NCI-H748 (cell line): ENCODE data around the gene CDHR5.

Experiments
- DNase-seq: peaks from one replicate; lab custom pipeline; 2025; ENCODE audit not compliant: unreplicated experiment; lab: John Stamatoyannopoulos, UW

Gene CDHR5

DNA sequence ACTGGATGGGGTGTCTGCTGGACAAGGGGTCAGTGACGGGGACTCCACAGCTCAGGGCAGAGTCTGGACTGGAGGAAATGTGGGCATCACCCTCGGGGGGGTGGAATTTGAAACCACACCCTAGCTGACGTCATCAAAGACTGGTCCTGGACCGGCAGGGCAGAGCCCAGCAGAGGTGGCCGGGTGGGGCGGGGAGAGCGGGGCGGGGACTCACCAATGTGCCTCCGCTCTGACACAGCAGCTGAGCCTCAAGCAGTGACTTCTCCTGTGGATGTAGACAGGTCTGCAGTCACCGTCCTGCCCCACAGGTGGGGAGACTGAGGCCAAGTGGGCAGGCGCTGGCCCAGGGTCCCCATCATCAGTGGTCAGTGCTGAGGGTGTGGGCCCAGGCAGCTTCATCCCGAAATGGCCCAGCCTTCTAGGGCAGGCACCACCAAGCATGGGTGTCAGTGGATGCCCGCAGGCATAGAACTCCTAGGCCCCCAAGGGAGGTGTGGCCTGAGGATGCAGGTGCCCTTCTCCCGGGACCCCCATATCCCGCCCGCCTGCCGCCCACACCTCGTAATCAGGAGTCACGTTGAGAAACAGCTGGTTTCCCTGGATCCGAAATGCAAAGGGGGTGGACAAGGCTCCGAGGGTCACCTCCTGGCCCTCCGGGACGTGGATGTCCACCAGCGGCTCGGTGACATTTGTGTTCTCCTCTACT, 603 bp downstream of the CDHR5 start:
- no peak for DNase-seq

DNA sequence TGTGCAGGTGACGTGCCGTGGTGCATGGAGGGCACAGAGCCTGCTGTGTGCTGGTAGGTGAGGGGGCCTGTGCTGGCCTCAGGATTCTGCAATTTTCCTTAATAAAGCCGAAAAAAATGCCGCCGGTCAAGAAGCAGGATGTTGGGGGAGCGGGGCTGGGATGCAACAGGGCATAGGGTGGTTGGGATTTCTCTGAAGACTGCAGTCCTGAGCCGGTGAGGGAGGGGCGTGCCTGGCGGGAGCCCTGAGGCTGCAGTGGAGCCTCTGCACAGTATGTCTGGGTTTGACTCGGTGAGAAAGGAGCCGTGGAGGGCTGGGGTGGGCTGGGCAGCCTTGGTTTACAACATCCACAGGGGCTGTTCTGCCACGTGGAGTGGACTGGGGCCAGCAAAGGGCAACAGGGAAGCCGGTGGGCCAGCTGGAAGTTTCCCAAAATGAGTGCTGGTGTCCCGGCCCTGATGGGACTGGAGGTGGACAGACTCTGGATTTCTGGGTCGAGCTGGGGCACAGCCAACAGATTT, 1.3 kb downstream of the CDHR5 start:
- no peak for DNase-seq

DNA sequence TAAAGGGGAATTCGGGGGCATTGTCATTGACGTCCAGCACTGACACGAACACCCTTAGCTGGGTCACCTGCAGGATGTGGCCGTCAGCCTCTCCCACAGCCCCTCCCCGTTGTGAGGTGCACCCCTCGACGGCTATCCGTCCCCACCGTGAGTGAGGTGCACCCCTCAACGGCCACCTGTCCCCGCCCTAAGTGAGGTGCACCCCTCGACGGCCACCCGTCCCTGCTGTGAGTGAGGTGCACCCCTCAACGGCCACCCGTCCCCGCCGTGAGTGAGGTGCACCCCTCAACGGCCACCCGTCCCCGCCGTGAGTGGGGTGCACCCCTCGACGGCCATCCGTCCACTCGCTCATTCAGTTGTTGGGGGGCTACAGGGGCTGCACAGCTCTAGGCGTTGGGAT, 2.9 kb downstream of the CDHR5 start:
- DNase-seq = no peak

DNA sequence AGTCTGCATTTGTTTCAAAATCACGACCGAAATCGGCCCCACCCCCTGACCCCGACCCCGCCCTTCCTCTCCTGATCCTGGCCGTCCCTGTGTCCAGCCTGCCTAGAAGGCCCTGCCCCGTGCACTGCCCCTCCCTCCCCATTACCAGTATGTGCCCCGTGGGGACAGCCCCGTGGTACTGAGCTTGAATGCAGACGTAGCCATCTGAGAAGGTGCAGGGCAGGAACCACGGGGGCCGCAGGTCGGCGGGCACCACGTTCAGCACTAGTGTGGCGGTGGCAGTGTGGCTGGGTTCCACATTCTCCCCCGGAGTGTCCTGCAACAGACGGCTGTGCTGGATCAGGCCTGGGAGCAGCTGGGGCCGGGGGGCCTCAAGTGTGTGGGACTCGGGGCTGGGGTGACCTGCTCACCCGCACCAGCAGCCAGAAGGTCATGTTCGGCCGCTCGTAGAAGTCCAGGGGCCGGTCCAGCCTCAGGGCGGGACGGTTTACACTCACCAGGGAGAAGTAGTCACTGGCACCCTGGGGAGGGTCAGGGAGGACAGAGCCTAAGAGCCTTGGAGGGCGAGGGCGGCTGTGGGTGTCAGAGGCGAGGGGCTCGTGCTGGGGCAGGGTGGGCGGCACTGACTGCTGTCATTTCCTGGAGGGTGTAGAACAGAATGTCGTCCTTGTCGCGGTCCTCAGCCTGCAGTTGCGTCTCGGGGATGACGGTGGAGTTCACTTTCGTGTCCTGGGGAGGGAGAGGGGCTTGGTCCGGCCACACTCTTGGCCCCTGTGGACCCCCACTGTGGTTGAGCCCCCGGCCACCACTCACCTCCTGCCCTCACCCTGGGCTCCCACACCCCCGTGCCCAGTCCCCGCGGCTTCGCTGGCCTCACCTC, 3.6 kb downstream of the CDHR5 start:
- no peak for DNase-seq

DNA sequence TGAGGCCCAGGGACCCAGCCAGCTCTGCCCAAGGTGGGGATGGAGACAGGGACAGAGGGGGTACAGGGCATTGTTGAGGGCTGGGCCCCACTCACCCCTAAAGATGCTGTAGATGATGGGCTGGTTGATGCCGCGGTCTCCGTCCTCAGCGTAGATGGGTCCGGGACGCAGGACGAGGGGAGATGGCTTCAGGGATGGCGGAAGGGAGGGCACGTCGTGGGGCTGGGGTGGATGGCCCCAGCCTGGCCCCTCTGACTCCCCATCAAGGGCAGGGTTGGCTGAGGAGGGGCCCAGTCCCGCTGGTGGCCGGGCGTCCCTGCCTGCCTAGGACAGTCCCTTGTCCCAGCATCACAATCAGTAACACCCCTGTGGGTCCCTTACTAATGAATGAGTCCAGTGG, 4.6 kb downstream of the CDHR5 start:
- no peak for DNase-seq

DNA sequence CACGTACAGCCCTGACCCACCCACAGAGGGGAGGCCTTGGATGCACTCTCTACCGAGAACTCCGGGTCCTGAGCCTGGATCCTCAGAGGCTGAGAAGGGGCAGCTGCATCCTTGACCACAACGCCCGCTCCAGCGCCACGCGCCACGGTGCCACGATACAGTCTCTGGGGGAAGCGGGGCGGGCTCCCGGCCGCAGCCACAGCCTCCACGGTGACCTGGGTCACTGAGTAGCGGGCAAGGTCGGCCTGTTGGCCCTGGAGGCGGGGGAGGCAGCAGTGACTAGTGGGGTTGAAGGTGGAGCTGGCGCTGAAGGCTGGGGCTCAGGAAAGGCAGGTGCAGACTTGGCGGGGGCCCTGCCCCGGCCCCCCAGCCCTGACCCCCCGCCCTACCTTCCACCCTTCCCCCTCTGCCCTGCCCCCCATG, 5.1 kb downstream of the CDHR5 start:
- no peak for DNase-seq

DNA sequence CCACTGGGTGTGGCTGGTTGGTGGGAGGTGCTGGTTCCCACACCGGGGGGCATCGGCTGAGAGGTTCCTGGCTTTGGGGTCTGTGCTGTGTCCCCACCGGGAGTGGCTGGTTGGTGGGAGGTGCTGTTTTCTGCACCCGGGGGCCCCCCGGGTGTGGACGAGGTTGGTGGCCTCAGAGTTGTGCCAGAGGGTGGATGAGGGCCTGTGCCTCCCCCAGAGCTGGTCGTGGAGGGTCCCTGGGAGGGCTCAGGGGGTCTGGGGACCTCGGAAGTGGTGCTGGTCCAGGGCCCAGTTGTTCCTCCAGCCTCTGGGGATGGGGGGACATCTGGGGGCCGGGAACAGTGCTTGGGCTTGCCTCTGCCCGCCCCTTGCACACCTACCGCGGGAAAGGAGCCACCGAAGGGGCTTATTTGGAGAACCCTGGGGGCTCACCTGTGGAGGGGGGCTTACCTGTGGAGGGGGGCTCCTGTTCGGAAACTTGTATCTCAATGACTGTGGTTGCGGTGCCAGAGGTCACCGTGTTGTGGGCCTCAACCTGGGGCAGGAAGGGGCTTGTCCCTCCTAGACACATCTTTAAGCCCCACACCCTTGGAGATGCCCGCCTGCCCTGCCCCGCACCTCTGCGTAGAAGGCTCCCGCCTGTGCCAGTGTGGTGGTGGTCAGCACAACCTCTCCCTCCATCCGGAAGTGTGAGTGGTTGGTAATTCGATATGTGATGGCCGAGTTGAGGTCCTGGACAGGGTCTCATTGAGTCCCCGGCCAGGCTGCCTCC, 5.7 kb downstream of the CDHR5 start:
- DNase-seq = no peak

DNA sequence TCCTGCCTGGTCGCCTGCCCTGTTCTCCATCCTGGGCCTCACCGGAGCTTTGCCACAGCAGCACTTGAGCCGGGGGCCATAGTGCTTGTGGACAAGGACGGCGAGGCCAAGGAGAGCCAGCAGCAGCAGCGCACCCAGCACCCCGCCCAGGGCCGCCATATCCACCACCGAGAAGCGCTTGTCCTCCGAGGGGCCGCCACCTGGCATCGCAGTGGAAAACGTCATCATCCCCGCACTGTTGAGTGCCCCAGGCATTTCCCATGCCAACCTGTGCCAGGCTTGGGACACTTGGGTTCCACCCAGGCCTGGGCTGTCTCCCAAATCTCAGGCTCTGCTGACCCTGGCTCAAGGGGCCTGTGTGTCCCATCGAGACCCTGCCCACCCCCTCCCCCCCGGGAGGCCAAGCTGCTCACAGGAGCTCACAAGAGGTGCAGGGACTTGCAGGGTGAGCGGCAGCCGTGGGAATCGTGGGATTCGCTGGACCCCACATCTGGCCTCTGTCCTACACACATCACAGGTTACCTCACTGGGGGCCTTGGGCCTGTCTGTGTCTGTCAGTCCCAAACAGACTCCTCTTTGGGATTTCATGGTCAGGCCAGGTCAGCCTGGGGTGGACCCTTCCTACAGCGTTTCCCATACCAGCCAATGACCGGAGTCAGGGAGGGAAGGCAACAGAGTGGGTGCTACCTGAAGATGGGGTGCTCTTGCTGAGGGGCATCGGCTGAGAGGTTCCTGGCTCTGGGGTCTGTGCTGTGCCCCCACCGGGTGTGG, 6.7 kb downstream of the CDHR5 start:
- no peak for DNase-seq

DNA sequence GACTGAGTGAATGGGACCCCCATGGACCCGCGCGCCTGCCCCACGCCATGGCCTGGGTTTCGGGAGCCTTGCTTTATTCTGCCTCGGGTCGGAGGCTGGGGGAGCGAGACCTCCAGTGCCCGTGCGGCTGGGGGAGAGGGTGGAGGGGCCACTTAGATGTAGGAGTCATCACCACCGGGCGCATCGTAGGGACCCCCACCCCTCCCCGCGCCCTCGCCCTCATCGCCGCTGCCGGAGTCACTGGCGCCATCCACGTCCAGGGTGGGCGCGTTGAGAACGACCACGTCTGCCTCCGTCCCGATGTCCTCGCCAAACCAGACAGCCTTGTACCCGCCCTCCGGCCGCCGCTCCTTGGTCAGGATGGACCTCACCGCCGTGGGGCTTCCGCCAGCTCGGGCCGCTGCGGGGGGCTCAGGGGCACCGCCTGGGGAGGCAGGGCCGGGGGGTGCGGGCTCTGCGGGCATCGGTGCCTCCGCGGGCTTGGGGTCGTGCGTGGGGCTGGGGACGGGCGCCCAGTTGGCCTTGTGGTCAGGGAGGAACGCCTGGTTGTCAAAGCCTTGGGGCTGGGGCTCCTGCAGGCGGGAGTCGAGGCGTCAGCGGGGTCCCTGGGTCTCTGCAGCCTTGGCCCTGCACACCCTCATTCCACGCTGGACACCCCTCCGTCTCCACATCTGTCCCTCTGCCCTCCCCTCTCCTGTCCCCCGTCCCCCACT, 7.4 kb downstream of the CDHR5 start:
- DNase-seq = no peak

DNA sequence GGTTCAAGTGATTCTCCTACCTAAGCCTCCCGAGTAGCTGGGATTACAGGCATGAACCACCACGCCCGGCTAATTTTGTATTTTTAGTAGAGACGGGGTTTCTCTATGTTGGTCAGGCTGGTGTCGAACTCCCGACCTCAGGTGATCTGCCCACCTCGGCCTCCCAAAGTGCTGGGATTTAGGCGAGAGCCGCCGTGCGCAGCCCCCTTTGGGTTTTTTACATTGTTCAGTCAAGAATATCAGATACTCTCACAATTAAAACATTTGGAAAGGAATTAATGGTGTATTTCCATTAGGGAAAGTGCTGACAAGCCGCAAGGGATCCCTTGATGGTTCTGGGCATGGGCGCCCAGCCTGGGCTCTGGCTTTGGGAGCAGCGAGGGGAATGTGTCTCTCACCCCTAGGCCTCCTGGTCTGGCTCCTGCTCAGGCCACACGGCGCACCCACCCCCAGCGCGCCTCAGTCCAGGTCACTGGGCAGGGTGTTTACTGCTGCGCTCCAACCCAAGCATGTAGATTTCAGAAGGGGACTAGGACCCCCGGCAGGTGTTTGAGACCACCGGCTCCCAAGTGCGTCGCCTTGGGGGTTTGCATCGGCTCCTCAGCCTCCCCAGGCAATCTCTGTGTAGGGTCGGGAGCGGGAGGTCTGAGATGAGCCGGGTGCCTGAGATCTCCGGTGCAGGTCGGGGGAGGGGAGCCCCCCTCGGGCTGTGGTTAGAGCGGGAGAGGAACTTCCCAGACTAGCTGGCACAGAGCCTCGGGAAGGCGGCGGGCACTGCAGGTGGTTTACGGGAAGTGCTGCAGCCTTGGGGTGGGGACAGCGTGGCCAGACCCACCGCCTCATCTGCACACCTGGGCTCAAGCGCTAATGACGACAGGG, 8.2 kb downstream of the CDHR5 start:
- DNase-seq = no peak

DNA sequence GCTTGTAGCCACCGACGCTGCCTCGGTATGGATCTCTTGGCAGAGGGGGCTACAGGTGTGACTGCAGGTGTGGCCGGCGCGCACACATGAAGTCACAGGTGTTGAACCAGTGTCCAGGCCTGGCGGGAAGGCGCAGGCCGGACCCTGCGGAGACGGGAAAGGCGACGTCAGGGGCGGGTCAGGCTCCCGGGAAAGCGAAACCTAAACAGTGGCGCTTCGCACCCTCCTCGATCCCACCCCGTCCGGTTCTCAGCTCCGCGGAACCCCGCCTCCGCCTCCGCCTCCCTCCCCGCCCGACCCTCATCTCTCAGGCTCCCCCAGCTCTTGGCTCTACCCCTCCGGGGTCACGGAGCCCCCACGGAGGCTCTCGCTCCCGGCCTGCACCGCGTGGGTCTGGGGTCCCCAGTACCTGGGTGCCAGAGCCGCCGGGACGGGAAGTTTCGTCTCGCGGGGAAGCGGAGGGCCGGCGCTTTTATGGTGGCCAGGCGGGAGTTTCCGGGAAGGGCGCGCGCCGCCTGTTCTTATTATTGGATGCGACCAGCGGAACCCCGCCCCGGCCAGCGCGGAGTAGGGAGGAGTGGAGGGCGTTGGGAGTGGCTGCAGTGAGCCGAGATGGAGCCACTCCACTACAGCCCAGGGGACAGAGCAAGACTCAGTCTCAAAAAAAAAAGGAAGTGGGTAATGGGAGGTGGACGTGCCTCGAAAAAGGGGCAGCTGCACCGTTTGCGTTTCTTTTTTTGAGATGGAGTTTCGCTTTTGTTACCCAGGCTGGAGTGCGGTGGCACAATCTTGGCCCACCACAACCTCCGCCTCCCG, 9.0 kb downstream of the CDHR5 start, which contains the start of gene IRF7:
Gene IRF7 (minus strand): TSS at position 447 of the 816 bp plus-strand sequence. CDS start 586 bp downstream, outside the sequence.
- DNase-seq = peak; percentile 92

DNA sequence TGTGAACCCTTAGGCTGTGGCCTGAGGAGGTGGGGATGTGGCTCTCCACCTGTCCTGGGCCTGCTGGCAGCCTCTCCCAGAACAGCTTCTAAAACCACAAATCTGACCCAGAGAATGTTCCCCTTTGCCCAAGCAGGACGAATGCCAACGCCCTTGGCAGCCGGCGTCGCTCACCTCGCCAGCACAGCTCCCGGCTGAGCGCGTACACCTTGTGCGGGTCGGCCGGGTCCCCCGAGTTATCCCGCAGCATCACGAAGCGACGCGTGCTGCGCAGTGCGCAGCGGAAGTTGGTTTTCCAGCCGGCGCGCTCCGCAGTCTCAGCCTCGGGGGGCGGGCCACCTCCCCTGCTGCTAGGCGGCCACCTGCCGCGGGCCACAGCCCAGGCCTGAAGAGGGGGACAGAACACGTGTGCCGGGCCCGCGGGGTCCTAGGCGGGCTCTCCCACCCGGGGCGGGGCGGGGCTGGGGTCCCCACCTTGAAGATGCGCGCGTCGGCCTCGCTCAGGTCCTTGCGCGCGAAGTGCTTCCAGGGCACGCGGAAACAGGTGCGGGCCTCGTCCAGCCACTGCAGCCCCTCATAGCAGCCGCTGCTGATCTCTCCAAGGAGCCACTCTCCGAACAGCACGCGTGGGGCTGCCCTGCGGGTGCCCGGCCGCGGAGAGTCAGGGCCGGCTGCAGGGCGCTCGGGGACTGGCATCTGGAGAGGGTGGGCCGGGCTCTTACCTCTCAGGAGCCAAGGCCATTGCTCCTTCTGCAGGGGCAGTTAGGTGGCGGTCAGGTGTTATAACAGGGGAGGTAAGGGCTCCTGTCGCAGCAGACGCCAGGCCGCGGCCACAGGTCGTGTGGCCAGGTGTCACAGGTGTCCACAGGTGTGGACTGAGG, 9.9 kb downstream of the CDHR5 start:
- DNase-seq = no peak

DNA sequence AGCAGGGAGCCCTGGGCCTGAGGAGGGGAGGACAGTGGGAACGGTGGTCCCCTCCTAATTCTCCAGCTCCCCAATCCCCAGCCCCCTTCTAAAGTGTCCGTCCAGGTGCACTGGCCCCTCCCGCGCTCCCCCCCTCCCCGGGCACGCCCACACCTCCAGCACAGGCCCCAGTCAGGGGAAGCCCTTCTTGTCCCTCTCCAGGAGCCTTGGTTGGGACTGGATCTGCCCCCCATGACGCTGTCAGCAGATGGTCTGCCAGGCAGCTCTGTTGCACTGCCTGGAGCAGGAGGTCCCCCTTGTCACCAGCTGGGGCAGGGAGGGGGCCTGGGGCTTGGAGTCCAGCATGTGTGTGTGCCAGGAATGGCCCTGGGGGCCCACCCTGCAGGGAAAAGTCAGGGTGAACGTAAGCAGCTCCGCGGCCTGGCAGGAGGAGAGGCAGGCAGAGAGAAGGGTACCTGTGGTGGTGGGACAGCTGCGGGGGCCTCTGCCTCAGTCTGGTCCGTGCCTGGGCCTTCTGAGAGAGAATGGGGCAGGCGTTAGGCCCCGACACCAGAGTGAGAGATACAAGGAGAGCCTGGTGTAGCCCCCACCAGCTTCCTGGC, 10.6 kb downstream of the CDHR5 start:
- DNase-seq = no peak

DNA sequence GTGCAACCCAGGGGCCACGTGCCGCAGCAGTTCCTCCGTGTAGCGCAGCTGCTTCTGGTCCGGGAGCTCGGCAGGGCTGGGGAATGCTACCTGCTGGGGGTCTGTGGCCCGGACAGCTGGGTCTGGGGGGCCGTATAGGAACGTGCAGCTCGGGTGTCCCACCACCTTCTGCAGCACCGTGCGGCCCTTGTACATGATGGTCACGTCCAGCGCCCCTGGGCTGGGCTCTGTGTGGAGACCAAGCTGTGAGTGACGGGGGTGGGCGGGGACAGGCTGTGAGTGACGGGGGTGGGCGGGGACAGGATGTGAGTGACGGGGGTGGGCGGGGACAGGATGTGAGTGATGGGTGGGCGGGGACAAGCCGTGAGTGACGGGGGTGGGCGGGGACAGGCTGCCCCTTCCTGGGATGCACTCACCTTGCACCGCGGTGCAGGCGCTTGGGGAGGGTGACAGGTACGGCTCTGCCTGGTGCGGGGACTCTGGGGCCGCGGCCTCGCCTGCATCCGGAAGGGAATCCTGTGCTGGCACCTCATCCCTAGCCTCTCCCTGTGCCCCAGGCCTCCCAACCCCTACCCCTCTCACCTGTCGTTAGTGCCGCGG, 11.3 kb downstream of the CDHR5 start:
- DNase-seq = peak; percentile 65

DNA sequence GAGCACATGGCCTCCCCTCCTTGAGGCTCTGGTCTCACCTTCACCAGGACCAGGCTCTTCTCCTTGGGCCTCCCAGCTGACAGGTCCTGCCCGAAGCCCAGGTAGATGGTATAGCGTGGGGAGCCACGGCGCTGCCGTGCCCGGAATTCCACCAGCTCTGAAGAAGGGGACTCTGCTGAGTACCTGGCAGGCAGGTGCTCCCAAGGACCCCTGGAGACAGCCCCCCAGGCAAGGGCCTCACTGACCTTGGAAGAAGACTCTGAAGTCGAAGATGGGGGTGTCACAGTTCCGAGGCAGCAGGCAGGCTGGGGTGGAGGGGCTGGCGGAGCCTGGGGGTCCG, 11.8 kb downstream of the CDHR5 start:
- no peak for DNase-seq

DNA sequence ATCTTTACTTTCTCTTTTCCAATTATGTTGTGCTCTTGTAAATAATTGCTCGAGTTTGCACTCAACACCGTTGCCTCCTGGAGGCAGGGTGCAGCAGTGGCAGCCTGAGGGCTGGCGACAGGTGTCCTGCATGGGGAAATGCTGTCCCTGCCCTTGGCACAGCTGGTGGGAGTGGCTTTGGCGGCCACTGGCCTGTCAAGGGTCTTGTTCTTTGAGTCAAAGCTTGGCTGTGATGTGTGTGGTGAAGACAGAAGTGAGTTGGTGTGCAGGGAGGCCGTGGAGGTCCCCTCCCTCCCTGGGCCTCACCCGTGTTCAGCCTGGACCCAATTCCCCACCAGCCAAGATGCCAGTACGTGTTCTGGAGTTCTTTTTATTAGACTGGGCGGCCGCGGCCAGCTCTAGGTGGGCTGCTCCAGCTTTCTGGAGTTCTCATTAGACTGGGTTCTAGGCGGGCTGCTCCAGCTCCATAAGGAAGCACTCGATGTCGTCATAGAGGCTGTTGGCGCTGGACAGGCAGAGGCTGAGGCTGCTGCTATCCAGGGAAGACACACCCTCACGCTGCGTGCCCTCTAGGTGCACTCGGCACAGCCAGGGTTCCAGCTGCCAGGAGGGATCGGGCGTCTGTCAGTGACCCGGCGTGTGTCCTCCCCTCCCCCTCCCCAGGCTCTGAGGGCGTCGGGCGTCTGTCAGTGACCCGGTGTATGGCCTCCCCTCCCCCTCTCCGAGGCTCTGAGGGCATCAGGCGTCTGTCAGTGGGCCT, 12.4 kb downstream of the CDHR5 start:
- DNase-seq = peak; percentile 37
